Testis (tissue), 2 donors: ENCODE data around the gene PRKCZ.

ENCODE experiments used
- CTCF ChIP-seq, 3 experiments: fragments of 450-650 bp in 2 of 3; fragments of 200-600 bp in 1 of 3; sonication (generic) in 1 of 3; IDR thresholded peaks; one replicate each; pipeline ENCODE4 v1.5.1; 2016 to 2019; ENCODE audit warnings: antibody characterized with exemption in 3 of 3, mild to moderate bottlenecking in 2 of 3, moderate library complexity in 1 of 3
- POLR2A ChIP-seq: fragments of 450-650 bp; IDR thresholded peaks from one replicate; pipeline ENCODE4 v1.6.1; 2017; ENCODE audit warnings: antibody characterized with exemption, mild to moderate bottlenecking, moderate library complexity

GRCh38 chr1:2038229-2038628 is 12.0 kb upstream of the PRKCZ start:
- TF ChIP-seq CTCF (IDR thresholded peaks at IDR 0.05): no peak
- no peak for TF ChIP-seq POLR2A
